Large intestine (tissue), 3 donors: ENCODE data around the gene STEAP2. TPM values are rescaled to one million over a fixed set of nuclear protein-coding genes. Genes with fewer than 3 reads are reported as not detected.
A peak's percentile ranks its signal among the peaks of the same experiment; 100 is the strongest.

ENCODE experiments used
- DNase-seq, 2 donors: peaks; one replicate each; pipeline versions ENCODE4 v3.0.0 to v3.0.0-alpha.2; 2013
- H3K27ac ChIP-seq: one replicate; pipeline ENCODE4 v1.5.1; 2013; ENCODE audit warnings: low read length
- H3K27me3 ChIP-seq: 2 replicates; pipeline ENCODE4 v1.6.1; 2013; ENCODE audit warnings: low read length; ENCODE audit not compliant: control insufficient read depth, insufficient read depth
- H3K36me3 ChIP-seq: 2 replicates; pipeline ENCODE4 v1.6.1; 2013; ENCODE audit warnings: low read length; ENCODE audit not compliant: control insufficient read depth, insufficient read depth
- H3K4me1 ChIP-seq: one replicate; pipeline ENCODE4 v1.6.1; 2013; ENCODE audit warnings: low read length; ENCODE audit not compliant: control insufficient read depth, insufficient read depth
- H3K4me3 ChIP-seq: one replicate; pipeline ENCODE4 v1.5.1; 2013; ENCODE audit warnings: low read length
- H3K9me3 ChIP-seq: one replicate; pipeline ENCODE4 v1.6.1; 2013; ENCODE audit warnings: mild to moderate bottlenecking, low read depth, low read length, moderate library complexity; ENCODE audit not compliant: control insufficient read depth
- WGBS: methylation state at CpG from one replicate; pipeline ENCODE4 v1.1.5; 2013; ENCODE audit warnings: low lambda C conversion rate; ENCODE audit not compliant: insufficient coverage; 5-methylcytosine and 5-hydroxymethylcytosine counted together
- polyA plus RNA-seq: library from polyadenylated mRNA; unstranded; fragments of 120-200 nt; gene quantifications from one replicate; pipeline ENCODE4 v1.2.1, GENCODE V29; 2013

Gene STEAP2
- polyA plus RNA-seq, 1 donor, result 19.2 TPM

DNA sequence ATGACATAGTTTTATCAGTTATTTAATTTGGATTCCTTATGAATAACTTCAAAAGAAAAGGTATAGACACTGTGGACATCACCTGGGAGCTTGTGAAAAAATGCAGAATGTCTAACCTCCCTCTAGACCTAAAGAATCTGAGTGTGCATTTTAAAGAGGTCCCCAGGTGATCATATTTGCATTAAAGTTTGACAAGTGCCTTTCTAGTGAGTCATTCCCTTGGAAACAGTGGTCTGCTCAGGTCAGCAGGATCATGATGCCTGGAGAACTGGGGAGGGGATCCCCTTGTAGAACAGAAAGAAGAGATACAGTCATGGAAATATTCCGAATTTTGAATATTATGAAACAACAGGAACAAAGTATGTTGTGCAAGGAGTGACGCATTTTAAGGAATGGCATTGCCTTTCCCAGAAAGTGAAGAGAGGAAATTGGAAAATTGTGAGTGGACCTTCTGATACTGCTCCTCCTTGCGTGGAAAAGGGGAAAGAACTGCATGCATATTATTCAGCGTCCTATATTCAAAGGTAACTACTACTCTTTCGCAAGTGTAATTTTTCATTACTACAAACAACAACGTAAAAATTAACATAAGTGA lies 4.6 kb downstream of the STEAP2 start:
- Histone ChIP-seq H3K36me3 (no peaks in the 10 kb centered on the region), H3K27me3 (no peaks in the 10 kb centered on the region), H3K9me3 (no peaks in the 10 kb centered on the region), H3K27ac (no peak overlapping the region), H3K4me3 (no peak overlapping the region), H3K4me1 (peaks cover 17% of the 10 kb centered on the region)
- 85% methylated on average over 4 of the region's 6 CpGs for WGBS
- no peak for DNase-seq

DNA sequence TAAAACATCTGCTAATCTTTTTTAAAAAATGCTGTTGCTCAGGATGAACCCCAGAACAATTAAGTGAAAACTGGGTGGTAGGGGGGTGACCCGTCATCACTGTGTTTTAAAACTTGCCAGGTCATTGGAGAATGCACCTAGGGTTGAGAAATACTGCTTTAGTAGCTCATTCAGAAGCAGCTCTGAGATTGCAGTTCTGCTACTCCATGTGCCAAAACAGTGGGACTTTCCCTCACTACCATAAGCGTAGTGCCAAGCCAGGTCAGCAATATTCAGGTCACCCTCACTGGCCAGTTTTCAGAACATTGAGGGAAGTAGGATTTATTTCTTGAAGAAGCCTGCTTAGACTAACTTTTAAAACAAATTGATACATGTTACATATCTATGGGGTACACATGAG lies 5.2 kb downstream of the STEAP2 start:
- no CpG with 5 or more reads among the region's 2 CpGs for WGBS
- H3K27ac ChIP-seq, result no peak overlapping the region

DNA sequence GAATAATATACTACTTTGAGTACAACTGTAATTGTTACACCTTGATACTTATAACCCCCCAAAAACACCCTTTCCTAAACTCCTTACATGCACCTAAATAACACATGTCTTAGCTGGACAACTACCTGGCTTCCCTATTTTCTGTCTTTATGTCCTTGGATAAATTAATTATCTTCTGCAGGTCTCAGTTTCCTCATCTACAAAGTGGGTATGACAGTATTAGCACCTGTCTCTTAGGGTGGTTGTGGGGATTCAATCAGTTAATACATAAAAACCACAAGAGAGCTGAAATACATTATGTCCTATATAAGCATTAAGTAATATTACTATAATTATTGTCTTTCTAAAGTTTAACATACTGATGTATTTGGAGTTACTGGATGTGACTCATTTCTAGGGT lies 10.8 kb downstream of the STEAP2 start:
- H3K4me3 ChIP-seq, result no peak overlapping the region
- H3K27ac ChIP-seq, result no peak overlapping the region
- H3K4me1 ChIP-seq, result no peaks in the 10 kb centered on the region
- no peaks in the 10 kb centered on the region for H3K27me3 ChIP-seq
- no peak for DNase-seq
- H3K9me3 ChIP-seq, result no peaks in the 10 kb centered on the region
- peaks cover 2% of the 10 kb centered on the region for H3K36me3 ChIP-seq

More for the DNA sequence above, 5.2 kb downstream of the STEAP2 start:
- Histone ChIP-seq H3K27me3 (no peaks in the 10 kb centered on the region), H3K4me1 (peaks cover 17% of the 10 kb centered on the region), H3K9me3 (no peaks in the 10 kb centered on the region), H3K4me3 (no peak overlapping the region), H3K36me3 (no peaks in the 10 kb centered on the region)
- no peak for DNase-seq

DNA sequence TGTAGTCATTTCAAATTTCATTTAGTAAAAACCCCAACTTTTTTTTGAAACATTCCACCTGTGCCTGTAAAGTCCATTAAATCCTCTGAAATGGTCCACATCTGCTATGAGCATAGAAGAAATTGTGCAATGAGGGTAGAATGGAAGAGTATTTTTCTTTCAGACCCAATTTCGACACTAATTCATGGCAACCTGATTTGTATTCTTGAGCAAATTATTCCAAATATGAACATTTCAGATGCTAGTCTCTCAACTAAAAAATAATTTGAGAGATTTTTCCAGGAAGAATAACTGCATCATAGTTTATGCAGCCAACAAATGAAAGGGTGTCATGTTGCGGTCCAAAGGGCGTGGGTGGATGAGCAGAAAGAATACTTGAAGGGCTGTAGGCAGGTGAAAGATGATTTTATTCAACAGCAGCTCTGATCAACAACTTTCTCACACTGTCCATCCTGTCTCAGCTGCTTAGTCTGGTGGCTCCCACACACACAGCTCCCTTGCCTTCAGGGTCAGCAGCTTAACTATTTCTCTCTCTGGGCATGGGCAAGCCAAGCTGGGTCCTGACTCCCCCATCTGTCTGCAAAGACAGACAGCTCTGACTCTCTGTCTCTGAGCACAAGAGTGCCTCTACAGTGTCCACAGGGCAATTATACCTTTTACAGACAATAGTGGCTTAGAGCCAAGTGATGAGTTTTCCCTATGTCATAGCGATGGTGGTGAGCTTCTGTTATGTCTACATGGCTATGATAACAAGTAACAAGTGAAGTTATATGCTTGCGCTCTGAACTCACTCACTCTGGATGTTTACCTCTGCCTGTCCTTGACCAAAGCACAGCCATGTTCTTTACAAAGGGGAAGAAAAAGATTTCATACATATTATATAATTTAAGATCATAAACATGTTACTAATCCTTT lies 11.5 kb downstream of the STEAP2 start:
- 100% methylated on average over 1 of the region's 5 CpGs for WGBS
- peaks cover 2% of the 10 kb centered on the region for H3K36me3 ChIP-seq
- H3K27ac ChIP-seq, result peak overlapping the region; percentile 18
- no peak overlapping the region for H3K4me3 ChIP-seq
- no peaks in the 10 kb centered on the region for H3K27me3 ChIP-seq
- no peaks in the 10 kb centered on the region for H3K9me3 ChIP-seq
- peak in 1 of 2 donors; percentile 34 for DNase-seq
- H3K4me1 ChIP-seq, result no peaks in the 10 kb centered on the region

DNA sequence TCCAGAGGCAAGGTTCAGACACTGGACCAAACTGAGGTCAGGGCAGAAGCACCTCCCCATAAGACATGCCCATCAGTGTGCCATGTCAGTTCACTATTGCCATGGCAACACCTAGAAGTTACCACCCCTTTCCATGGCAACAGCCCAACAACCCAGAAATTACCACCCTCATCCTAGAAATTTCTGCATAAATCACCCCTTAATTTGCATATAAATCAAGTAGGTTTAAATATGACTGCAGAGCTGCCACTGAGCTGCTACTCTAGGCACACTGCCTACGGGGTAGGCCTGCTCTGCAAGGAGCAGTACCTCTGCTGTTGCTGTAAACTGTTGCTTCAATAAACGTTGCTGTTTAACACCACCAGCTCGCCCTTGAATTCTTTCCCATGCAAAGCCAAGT lies 12.7 kb downstream of the STEAP2 start:
- Histone ChIP-seq H3K27ac (no peak overlapping the region), H3K36me3 (peaks cover 2% of the 10 kb centered on the region), H3K9me3 (no peaks in the 10 kb centered on the region), H3K27me3 (no peaks in the 10 kb centered on the region), H3K4me1 (peaks cover 3% of the 10 kb centered on the region), H3K4me3 (no peak overlapping the region)
- DNase-seq, result no peak
- no CpG with 5 or more reads among the region's 3 CpGs for WGBS

DNA sequence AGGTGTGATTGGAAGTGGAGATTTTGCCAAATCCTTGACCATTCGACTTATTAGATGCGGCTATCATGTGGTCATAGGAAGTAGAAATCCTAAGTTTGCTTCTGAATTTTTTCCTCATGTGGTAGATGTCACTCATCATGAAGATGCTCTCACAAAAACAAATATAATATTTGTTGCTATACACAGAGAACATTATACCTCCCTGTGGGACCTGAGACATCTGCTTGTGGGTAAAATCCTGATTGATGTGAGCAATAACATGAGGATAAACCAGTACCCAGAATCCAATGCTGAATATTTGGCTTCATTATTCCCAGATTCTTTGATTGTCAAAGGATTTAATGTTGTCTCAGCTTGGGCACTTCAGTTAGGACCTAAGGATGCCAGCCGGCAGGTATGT lies 13.6 kb downstream of the STEAP2 start:
- Histone ChIP-seq H3K36me3 (peaks cover 2% of the 10 kb centered on the region), H3K4me3 (no peak overlapping the region), H3K27ac (no peak overlapping the region), H3K4me1 (peaks cover 9% of the 10 kb centered on the region), H3K27me3 (no peaks in the 10 kb centered on the region), H3K9me3 (no peaks in the 10 kb centered on the region)
- 100% methylated on average over 2 of the region's 3 CpGs for WGBS
- no peak for DNase-seq

DNA sequence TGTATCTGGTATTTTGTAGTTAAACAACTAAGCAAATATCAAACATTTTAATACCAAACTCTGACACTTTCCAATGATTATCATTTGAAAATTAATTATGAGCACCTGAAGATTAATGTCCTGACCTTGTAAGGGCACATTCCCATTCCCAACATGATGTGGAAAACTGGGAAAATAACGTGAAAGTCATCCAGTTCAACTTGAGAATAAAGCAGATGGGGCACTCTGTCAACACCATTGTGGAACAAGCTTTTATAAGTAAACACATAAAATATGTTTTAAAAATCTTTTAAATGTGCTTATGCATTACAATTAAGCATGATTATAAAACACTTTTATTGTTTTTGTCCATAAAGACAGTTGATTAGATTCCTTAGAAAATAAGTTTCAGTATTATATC lies 14.1 kb downstream of the STEAP2 start:
- DNase-seq, result no peak
- WGBS, result no CpG with 5 or more reads among the region's 1 CpG
- H3K36me3 ChIP-seq, result peaks cover 2% of the 10 kb centered on the region
- no peaks in the 10 kb centered on the region for H3K9me3 ChIP-seq
- H3K4me3 ChIP-seq, result no peak overlapping the region
- peaks cover 12% of the 10 kb centered on the region for H3K4me1 ChIP-seq
- no peak overlapping the region for H3K27ac ChIP-seq
- no peaks in the 10 kb centered on the region for H3K27me3 ChIP-seq

DNA sequence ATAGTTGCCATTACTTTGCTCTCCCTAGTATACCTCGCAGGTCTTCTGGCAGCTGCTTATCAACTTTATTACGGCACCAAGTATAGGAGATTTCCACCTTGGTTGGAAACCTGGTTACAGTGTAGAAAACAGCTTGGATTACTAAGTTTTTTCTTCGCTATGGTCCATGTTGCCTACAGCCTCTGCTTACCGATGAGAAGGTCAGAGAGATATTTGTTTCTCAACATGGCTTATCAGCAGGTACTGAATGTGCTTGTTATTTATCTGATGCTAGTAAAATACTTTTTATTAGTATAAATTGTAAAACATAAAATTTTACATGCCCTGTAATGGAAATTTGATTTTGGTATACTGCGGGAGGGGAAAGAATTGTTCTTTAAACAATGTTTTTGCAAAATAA lies 15.7 kb downstream of the STEAP2 start:
- Histone ChIP-seq H3K4me1 (peaks cover 12% of the 10 kb centered on the region), H3K27me3 (no peaks in the 10 kb centered on the region), H3K27ac (no peak overlapping the region), H3K36me3 (peaks cover 2% of the 10 kb centered on the region), H3K4me3 (no peak overlapping the region), H3K9me3 (no peaks in the 10 kb centered on the region)
- 88% methylated on average over 4 of the region's 5 CpGs for WGBS
- no peak for DNase-seq

DNA sequence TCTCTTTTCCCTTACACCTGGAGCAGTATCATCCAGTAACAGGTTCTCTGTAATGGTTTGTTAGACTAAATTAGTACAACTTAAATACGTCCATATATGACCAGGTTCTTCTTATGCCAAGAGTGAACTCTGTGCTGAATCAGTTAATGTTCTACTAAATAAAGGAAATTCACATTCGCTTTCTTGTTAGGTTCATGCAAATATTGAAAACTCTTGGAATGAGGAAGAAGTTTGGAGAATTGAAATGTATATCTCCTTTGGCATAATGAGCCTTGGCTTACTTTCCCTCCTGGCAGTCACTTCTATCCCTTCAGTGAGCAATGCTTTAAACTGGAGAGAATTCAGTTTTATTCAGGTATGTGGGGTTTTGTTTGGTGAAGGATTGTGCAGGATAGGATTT lies 18.1 kb downstream of the STEAP2 start:
- 20% methylated on average over 1 of the region's 2 CpGs for WGBS
- H3K4me1 ChIP-seq, result peaks cover 12% of the 10 kb centered on the region
- H3K9me3 ChIP-seq, result no peaks in the 10 kb centered on the region
- peak overlapping the region; percentile 54 for H3K27ac ChIP-seq
- no peaks in the 10 kb centered on the region for H3K27me3 ChIP-seq
- H3K4me3 ChIP-seq, result no peak overlapping the region
- peak; percentile 50 to 88 for DNase-seq
- peaks cover 2% of the 10 kb centered on the region for H3K36me3 ChIP-seq

DNA sequence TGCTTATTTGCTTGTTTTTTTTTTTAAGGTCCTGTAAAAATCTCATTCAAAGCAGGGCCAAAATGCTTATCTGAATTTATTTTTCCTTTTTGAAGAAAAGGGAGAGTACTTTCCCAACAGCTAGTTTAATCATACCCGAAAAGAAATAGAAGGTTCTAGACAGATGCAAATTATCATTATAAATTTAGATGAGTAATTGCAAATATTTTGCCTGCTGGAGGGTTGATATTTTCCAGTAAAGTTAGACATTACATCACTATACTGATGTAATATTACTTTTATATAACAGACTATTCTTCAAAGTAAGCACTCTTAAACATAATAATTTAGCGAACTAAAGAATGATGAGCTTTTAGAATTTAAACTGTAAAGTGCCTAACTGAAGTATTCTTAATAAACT lies 19.3 kb downstream of the STEAP2 start:
- DNase-seq, result no peak
- Histone ChIP-seq H3K4me3 (no peak overlapping the region), H3K36me3 (peaks cover 2% of the 10 kb centered on the region), H3K9me3 (no peaks in the 10 kb centered on the region), H3K4me1 (peaks cover 12% of the 10 kb centered on the region), H3K27me3 (no peaks in the 10 kb centered on the region), H3K27ac (no peak overlapping the region)
- 89% methylated on average over 2 of the region's 2 CpGs for WGBS
